ENCODE results near the gene IDI1. TPM values are rescaled to one million over a fixed set of nuclear protein-coding genes. Genes with fewer than 3 reads are reported as not detected.

Gene IDI1
- total RNA-seq, 1 experiment from 2014 or later: 150 TPM

DNA sequence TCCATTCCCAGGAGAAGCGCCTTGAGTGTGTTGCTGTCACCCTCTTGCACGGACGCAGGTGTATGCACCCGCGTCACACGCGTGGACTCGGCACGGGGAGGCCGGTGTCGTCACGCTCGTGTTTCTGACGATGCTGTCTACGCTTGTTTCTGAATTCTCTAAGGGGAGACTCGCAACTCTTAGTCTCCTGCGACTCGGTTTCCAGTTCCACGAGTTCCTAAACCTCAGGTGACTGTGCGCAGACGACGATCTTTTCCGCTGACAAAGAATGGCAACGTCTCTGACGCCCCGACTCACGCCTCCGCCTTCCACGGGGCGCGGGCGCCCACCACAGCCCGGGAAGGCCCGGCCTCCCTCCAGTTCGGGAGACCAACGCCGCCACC lies 579 bp downstream of the IDI1 start:
- peaks cover 72% of the 10 kb centered on the region for H3K79me2 ChIP-seq (ENCODE audit: low read length)
- no peak for DNase-seq

DNA sequence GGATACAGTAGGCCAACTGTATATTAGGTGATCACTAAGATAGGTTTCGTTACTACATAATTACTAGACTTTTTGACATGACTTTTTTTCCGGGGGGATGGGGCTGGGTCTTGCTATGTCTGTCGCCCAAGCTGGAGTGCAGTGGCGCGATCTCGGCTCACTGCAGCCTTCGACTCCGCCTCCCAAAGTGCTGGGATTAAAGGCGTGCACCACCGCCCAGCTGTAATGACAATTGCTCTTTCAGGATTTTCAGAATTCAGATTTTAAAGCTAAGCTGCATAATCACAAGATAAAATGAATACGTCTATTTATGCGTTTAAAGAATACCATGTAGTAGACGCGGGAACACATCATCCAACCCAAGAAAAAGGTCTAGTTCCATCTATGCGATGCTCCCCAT lies 982 bp downstream of the IDI1 start:
- peaks cover 65% of the 10 kb centered on the region for H3K4me1 ChIP-seq (ENCODE audit: low read length)
- H3K79me2 ChIP-seq (ENCODE audit: low read length): peaks cover 72% of the 10 kb centered on the region
- H3K36me3 ChIP-seq (ENCODE audit: insufficient read depth, low read length): peaks cover 35% of the 10 kb centered on the region
- no peaks in the 10 kb centered on the region for H3K9me3 ChIP-seq (ENCODE audit: low read length)
- H3K9ac ChIP-seq (ENCODE audit: low read length): peak overlapping the region; percentile 95
- no peaks in the 10 kb centered on the region for H3K27me3 ChIP-seq (ENCODE audit: low read length)
- DNase-seq: peak; percentile 52
- H4K20me1 ChIP-seq (ENCODE audit: insufficient read depth, low read depth, low read length): peaks cover 33% of the 10 kb centered on the region
- peak overlapping the region; percentile 89 for H3K27ac ChIP-seq (ENCODE audit: low read length)
- H3K4me2 ChIP-seq (ENCODE audit: low read depth, low read length, poor library complexity, severe bottlenecking): peak overlapping the region; percentile 98
- no peaks in the 10 kb centered on the region for H3K9me2 ChIP-seq (replicated peaks; ENCODE audit: insufficient read depth, low read length)
- H3K4me3 ChIP-seq (ENCODE audit: low read length): peak overlapping the region; percentile 98
- no peak overlapping the region for H2AFZ ChIP-seq (ENCODE audit: low read length)

More for the DNA sequence above, 579 bp downstream of the IDI1 start:
- Histone ChIP-seq H3K27me3 (ENCODE audit: low read length) (no peaks in the 10 kb centered on the region), H4K20me1 (ENCODE audit: insufficient read depth, low read depth, low read length) (peaks cover 33% of the 10 kb centered on the region), H3K4me3 (ENCODE audit: low read length) (peak overlapping the region; percentile 98), H3K9ac (ENCODE audit: low read length) (peak overlapping the region; percentile 95), H2AFZ (ENCODE audit: low read length) (no peak overlapping the region), H3K4me2 (ENCODE audit: low read depth, low read length, poor library complexity, severe bottlenecking) (peak overlapping the region; percentile 98), H3K36me3 (ENCODE audit: insufficient read depth, low read length) (peaks cover 32% of the 10 kb centered on the region), H3K4me1 (ENCODE audit: low read length) (peaks cover 61% of the 10 kb centered on the region), H3K9me3 (ENCODE audit: low read length) (no peaks in the 10 kb centered on the region), H3K27ac (ENCODE audit: low read length) (peak overlapping the region; percentile 89), H3K9me2 (replicated peaks; ENCODE audit: insufficient read depth, low read length) (no peaks in the 10 kb centered on the region)

DNA sequence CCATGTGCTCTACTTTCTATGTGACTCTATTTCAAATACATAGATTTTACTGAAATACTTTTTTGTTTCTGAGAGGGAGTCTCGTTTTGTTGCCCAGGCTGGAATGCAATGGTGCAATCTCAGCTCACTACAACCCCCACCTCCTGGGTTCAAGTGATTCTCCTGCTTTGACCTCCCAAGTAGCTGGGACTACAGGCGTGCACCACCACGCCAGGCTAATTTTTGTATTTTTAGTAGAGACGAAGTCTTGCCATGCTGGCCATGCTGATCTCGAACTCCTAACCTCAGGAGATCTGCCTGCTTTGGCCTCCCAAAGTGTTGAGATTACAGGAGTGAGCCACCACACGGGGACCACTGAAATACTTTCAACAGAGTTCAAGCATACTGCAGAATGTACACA lies 3.5 kb downstream of the IDI1 start:
- Histone ChIP-seq H3K4me1 (ENCODE audit: low read length) (peaks cover 53% of the 10 kb centered on the region), H3K27ac (ENCODE audit: low read length) (peak overlapping the region; percentile 79), H2AFZ (ENCODE audit: low read length) (no peak overlapping the region), H3K4me3 (ENCODE audit: low read length) (peak overlapping the region; percentile 53), H3K9ac (ENCODE audit: low read length) (peak overlapping the region; percentile 36), H3K9me2 (replicated peaks; ENCODE audit: insufficient read depth, low read length) (no peaks in the 10 kb centered on the region), H3K27me3 (ENCODE audit: low read length) (no peaks in the 10 kb centered on the region), H3K4me2 (ENCODE audit: low read depth, low read length, poor library complexity, severe bottlenecking) (peak overlapping the region; percentile 56), H4K20me1 (ENCODE audit: insufficient read depth, low read depth, low read length) (peaks cover 33% of the 10 kb centered on the region), H3K36me3 (ENCODE audit: insufficient read depth, low read length) (peaks cover 43% of the 10 kb centered on the region), H3K79me2 (ENCODE audit: low read length) (peaks cover 47% of the 10 kb centered on the region), H3K9me3 (ENCODE audit: low read length) (no peaks in the 10 kb centered on the region)
- DNase-seq: no peak

DNA sequence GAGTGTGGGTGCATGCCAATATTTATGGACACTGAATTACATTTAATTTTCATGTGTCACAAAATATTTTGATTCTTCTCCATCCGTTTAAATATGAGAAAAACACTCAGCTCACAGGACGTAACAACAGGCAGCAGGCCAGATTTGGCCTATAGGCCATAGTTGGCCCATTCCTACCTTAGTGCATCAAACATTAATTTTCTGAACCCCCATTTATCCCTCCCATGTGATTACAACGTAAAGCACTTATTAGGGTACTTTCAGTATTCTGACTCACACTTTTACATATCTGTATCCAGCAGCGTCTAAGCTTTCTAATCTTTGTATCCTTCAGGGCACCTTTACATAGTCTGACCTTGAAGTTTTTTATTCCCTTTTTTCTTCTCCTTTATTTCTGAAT lies 4.0 kb downstream of the IDI1 start:
- H2AFZ ChIP-seq (ENCODE audit: low read length): no peak overlapping the region
- peak overlapping the region; percentile 53 for H3K4me3 ChIP-seq (ENCODE audit: low read length)
- no peaks in the 10 kb centered on the region for H3K9me3 ChIP-seq (ENCODE audit: low read length)
- H3K9ac ChIP-seq (ENCODE audit: low read length): peak overlapping the region; percentile 53
- peak overlapping the region; percentile 56 for H3K4me2 ChIP-seq (ENCODE audit: low read depth, low read length, poor library complexity, severe bottlenecking)
- H3K79me2 ChIP-seq (ENCODE audit: low read length): peaks cover 47% of the 10 kb centered on the region
- peak overlapping the region; percentile 79 for H3K27ac ChIP-seq (ENCODE audit: low read length)
- DNase-seq: peak; percentile 51
- peaks cover 53% of the 10 kb centered on the region for H3K4me1 ChIP-seq (ENCODE audit: low read length)
- H4K20me1 ChIP-seq (ENCODE audit: insufficient read depth, low read depth, low read length): peaks cover 33% of the 10 kb centered on the region
- no peaks in the 10 kb centered on the region for H3K9me2 ChIP-seq (replicated peaks; ENCODE audit: insufficient read depth, low read length)
- no peaks in the 10 kb centered on the region for H3K27me3 ChIP-seq (ENCODE audit: low read length)
- H3K36me3 ChIP-seq (ENCODE audit: insufficient read depth, low read length): peaks cover 47% of the 10 kb centered on the region

- Histone ChIP-seq H3K9me2 (replicated peaks; ENCODE audit: insufficient read depth, low read length) (no peaks in the 10 kb centered on the region), H2AFZ (ENCODE audit: low read length) (no peak overlapping the region), H3K9ac (ENCODE audit: low read length) (peak overlapping the region; percentile 53), H3K4me1 (ENCODE audit: low read length) (peaks cover 58% of the 10 kb centered on the region), H3K36me3 (ENCODE audit: insufficient read depth, low read length) (peaks cover 55% of the 10 kb centered on the region), H3K27ac (ENCODE audit: low read length) (peak overlapping the region; percentile 79), H3K79me2 (ENCODE audit: low read length) (peaks cover 47% of the 10 kb centered on the region), H3K27me3 (ENCODE audit: low read length) (no peaks in the 10 kb centered on the region), H3K4me2 (ENCODE audit: low read depth, low read length, poor library complexity, severe bottlenecking) (peak overlapping the region; percentile 56), H3K4me3 (ENCODE audit: low read length) (peak overlapping the region; percentile 53), H3K9me3 (ENCODE audit: low read length) (no peaks in the 10 kb centered on the region), H4K20me1 (ENCODE audit: insufficient read depth, low read depth, low read length) (peaks cover 33% of the 10 kb centered on the region)
- DNase-seq: peak; percentile 46
These were observed 4.8 kb downstream of the IDI1 start for GRCh38 chr10:1044146-1044545.

DNA sequence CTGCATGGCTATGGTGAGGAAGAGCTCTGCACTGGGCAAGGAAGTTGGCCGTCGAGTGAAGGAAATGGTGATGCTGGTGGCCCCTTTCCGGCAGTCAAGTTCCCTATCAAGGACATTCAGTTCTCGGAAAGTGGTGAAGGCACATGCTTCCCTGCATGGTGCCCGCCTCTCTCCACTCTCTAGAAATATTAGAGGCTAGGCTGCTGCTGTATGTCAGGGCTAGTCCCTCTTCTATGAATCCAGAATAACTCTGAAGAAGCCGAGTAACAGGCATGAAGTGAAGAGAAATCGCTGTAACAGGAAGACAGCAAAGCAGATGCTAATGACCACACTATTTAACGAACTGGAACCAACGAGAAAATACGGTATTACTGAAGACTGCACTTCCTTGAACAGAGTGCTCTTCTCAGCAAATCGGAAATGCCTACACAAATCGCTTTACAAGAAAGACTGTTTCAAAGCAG lies 5.4 kb downstream of the IDI1 start:
- Histone ChIP-seq H3K9ac (ENCODE audit: low read length) (peak overlapping the region; percentile 53), H3K4me2 (ENCODE audit: low read depth, low read length, poor library complexity, severe bottlenecking) (peak overlapping the region; percentile 56), H3K4me1 (ENCODE audit: low read length) (peaks cover 61% of the 10 kb centered on the region), H3K9me3 (ENCODE audit: low read length) (no peaks in the 10 kb centered on the region), H3K4me3 (ENCODE audit: low read length) (peak overlapping the region; percentile 53), H3K9me2 (replicated peaks; ENCODE audit: insufficient read depth, low read length) (no peaks in the 10 kb centered on the region), H3K36me3 (ENCODE audit: insufficient read depth, low read length) (peaks cover 58% of the 10 kb centered on the region), H2AFZ (ENCODE audit: low read length) (no peak overlapping the region), H3K79me2 (ENCODE audit: low read length) (peaks cover 47% of the 10 kb centered on the region), H3K27ac (ENCODE audit: low read length) (peak overlapping the region; percentile 79), H4K20me1 (ENCODE audit: insufficient read depth, low read depth, low read length) (peaks cover 33% of the 10 kb centered on the region), H3K27me3 (ENCODE audit: low read length) (no peaks in the 10 kb centered on the region)
- DNase-seq: peak; percentile 80

DNA sequence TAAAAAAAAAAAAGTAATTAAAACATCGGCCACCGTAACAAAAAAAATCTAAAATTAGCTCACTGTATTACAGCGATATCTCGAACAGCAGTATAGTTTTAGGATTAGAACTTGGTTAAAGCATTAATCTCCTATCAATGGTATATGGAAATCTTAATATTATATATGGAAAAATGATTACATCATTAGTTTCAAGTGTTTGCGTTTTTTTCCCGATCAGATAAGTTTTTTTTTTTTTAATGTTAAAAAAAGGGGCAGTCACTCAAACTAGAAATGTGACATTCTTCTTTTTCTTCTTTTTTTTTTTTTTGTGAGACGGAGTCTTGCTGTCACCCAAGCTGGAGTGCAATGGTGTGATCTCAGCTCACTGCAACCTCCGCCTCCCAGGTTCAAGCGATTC lies 7.4 kb downstream of the IDI1 start:
- no peak overlapping the region for H3K9ac ChIP-seq (ENCODE audit: low read length)
- H3K9me3 ChIP-seq (ENCODE audit: low read length): no peaks in the 10 kb centered on the region
- H3K4me2 ChIP-seq (ENCODE audit: low read depth, low read length, poor library complexity, severe bottlenecking): no peak overlapping the region
- no peak overlapping the region for H3K27ac ChIP-seq (ENCODE audit: low read length)
- H3K4me1 ChIP-seq (ENCODE audit: low read length): peaks cover 58% of the 10 kb centered on the region
- no peaks in the 10 kb centered on the region for H3K9me2 ChIP-seq (replicated peaks; ENCODE audit: insufficient read depth, low read length)
- no peak overlapping the region for H2AFZ ChIP-seq (ENCODE audit: low read length)
- peaks cover 23% of the 10 kb centered on the region for H4K20me1 ChIP-seq (ENCODE audit: insufficient read depth, low read depth, low read length)
- H3K79me2 ChIP-seq (ENCODE audit: low read length): peaks cover 34% of the 10 kb centered on the region
- H3K36me3 ChIP-seq (ENCODE audit: insufficient read depth, low read length): peaks cover 52% of the 10 kb centered on the region
- H3K27me3 ChIP-seq (ENCODE audit: low read length): no peaks in the 10 kb centered on the region
- H3K4me3 ChIP-seq (ENCODE audit: low read length): no peak overlapping the region
- DNase-seq: no peak

- Histone ChIP-seq H3K27ac (ENCODE audit: low read length) (peak overlapping the region; percentile 20; the same call in 1 of the 2 replicates), H4K20me1 (ENCODE audit: insufficient read depth, low read depth, low read length) (peaks cover 10% of the 10 kb centered on the region), H3K4me1 (ENCODE audit: low read length) (peaks cover 45% of the 10 kb centered on the region), H3K4me3 (ENCODE audit: low read length) (no peak overlapping the region), H3K79me2 (ENCODE audit: low read length) (peaks cover 21% of the 10 kb centered on the region), H3K4me2 (ENCODE audit: low read depth, low read length, poor library complexity, severe bottlenecking) (no peak overlapping the region), H3K9ac (ENCODE audit: low read length) (no peak overlapping the region), H3K9me3 (ENCODE audit: low read length) (no peaks in the 10 kb centered on the region), H2AFZ (ENCODE audit: low read length) (no peak overlapping the region), H3K36me3 (ENCODE audit: insufficient read depth, low read length) (peaks cover 45% of the 10 kb centered on the region), H3K27me3 (ENCODE audit: low read length) (no peaks in the 10 kb centered on the region), H3K9me2 (replicated peaks; ENCODE audit: insufficient read depth, low read length) (no peaks in the 10 kb centered on the region)
- DNase-seq: no peak
These were observed 8.8 kb downstream of the IDI1 start for GRCh38 chr10:1040133-1040532.
